HG02981 (cell line): Measurements from ENCODE around the gene RASGRF1.

Experiments
- ATAC-seq: cut with Tn5 transposase; IDR thresholded peaks from one replicate; pipeline ENCODE4 v1.9.1; 2021; ENCODE audit warnings: mild to moderate bottlenecking, moderate library complexity; ENCODE audit not compliant: unreplicated experiment

Gene RASGRF1

GRCh38 chr15:78988361-78988911 lies 102.1 kb downstream of the RASGRF1 start:
- ATAC-seq, result peak; percentile 74

GRCh38 chr15:78987556-78988360 lies 102.8 kb downstream of the RASGRF1 start:
- no peak for ATAC-seq

DNA sequence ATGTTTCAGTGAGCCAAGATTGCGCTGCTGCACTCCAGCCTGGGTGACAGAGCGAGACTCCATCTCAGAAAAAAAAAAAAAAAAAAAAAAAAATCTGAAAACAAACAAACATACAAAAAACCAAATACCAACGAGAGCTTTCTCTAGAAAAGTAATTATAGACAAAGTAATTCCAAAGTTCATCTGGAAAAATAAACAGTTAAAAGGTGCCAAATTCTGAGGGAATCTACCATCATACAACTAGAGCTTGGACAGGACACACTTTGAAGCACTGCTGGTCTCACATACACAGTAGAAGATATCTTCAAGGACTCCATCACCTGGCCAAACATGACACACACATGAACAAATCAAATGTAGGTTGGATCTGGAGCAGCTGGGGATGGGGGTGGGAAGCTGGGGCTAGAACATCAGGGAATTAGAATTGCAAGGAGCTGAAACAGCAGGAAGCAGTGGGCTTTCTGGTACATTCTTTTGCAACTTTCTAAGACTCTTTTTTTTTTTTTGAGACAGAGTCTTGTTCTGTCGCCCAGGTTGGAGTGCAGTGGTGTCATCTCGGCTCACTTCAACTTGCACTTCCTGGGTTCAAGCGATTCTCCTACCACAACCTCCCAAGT lies 104.6 kb downstream of the RASGRF1 start:
- no peak for ATAC-seq

- ATAC-seq, result no peak
Measured at GRCh38 chr15:78984041-78984440, 106.5 kb downstream of the RASGRF1 start.

- ATAC-seq, result no peak
Measured at GRCh38 chr15:78983146-78983918, 107.2 kb downstream of the RASGRF1 start.

- no peak for ATAC-seq
Measured at GRCh38 chr15:78982736-78983135, 107.8 kb downstream of the RASGRF1 start.

DNA sequence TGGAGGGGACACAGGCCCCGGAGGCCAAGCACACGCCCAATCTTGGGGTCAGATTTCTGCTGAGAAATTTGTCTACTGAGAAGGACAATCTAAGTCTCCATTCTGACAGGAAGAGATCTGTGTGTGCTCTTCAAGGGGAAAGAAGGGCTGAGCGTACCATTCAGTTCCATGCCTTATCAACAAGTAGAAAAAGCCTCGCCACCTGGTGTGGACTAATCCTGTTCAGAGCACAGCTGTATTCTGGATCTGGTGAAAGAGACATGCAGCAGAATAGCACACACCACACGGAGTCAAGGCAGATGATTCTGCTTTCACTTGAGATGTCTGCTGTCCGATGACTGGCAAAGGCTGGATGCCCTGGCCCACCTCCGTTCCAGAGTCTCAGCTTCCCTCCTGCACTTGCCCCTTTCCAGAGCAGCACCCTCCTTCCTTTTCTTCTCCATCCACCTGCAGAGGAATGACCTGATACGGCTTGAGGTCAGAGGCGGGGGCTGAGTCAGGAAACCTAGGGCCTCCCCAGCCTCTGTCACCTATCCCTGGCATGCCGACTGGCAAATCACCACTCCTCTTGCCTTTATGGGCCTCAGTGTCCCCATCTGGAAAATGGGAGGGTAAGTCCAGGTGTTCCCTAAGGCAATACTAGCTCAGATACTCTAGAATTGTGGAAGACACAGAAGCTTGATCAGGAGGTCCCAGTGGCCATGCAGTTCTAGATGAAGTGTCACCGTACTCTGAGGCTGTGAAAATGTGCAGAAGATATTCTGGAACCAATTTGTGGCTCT lies 108.9 kb downstream of the RASGRF1 start:
- no peak for ATAC-seq

GRCh38 chr15:78979456-78980320 lies 110.9 kb downstream of the RASGRF1 start:
- ATAC-seq, result no peak

DNA sequence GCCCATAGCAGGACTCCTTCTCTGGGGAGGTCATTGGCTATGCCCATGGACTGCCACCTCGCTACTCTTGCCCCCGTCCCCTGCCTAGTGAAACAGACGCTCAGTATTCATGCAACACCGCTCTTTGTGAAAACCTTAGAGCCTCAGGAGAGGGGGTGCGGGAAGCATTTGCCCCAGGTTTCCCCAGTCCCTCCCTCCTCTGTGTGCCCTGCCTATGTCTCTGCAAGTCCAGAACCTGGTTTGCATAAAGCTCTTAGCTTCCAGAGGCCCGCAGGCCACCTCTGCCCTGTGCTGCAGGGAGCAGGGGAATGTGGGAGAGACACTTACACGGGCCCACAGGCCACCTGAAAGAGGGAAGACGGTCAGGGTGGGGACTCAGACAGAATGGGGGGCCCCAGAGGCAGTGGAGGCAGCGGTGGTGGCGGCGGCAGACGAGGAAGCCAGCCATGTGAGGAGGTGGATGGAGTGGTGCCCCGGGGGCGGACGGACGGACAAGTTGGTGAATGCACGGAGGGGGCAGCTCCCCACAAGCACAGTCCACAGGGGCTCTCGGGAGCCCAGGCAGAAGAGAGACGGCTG lies 111.9 kb downstream of the RASGRF1 start:
- no peak for ATAC-seq

GRCh38 chr15:78977591-78978347 lies 112.8 kb downstream of the RASGRF1 start:
- peak; percentile 30 for ATAC-seq

DNA sequence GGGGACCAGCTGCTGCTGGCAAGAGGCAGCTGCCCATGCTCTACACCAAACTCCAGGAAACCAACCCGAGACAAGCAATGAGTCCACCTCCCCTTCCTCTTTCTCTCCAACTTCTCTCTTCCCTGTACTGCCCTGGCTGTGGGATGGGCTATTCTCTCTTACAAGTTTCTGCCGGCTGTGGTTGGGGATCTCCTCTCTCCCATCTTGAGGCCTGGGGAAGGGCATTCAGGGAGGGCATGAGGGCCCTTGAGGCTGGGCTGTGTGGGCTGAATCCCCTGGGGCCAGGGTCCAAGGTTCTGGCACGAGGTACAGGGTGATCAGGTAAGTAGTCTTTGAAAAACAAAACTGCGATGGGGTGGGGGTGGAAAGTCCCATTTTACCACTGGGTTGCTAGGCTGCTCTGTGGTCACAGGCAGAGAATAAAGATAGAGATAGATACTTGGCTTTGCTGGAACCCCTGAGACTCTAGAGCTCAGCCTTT lies 113.4 kb downstream of the RASGRF1 start:
- ATAC-seq, result peak; percentile 66

DNA sequence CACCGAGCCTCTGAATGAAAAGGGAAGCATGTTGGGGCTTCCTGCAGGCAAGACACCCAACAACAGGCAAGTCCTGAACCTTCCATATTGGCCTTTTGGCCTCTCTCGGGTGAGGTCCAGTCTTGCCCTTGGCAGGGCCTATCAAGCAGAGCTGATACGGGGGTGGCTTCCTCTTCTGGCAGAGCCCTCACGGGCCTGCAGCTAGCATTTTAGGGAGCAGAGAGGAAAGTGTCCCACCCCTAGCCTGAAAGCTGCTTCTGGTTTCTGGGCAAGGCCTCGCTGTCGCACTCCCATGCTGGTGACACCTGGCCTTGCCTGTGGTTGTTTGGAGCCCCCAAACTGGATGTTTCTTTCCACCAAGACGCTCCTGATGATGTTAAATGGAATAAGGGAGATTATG lies 113.9 kb downstream of the RASGRF1 start:
- ATAC-seq, result peak; percentile 11

DNA sequence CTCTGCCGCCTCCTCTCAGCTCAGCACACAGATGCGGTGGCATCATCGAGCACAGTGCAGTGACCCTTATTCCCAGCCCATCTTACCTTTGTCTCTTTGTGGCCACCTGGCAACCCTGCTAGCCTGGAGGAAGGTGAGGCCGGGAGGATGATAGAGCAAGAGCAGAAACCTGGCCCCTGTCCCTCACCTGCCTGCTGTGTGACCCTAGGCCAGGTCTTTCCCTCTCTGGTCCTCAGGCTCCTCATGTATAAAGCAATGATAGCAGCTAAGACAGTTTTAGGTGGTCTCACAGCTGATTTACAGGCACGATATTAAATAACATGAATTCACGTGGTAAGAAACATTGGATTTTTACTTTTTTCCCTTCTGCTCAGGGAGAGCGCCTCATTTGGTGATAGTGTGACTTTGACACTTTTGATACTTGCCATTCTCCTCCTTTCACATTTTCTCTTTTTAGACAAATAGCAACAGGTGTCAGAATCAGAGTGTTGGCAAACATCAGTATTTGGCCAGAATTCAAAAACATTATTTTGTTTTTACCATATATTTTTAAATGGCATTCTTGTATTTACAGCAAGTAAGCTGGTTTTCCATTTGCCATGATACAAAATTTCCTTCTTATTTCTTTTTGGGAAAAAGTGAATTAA lies 116.2 kb downstream of the RASGRF1 start:
- no peak for ATAC-seq

GRCh38 chr15:78969687-78970349 lies 120.8 kb downstream of the RASGRF1 start:
- no peak for ATAC-seq

DNA sequence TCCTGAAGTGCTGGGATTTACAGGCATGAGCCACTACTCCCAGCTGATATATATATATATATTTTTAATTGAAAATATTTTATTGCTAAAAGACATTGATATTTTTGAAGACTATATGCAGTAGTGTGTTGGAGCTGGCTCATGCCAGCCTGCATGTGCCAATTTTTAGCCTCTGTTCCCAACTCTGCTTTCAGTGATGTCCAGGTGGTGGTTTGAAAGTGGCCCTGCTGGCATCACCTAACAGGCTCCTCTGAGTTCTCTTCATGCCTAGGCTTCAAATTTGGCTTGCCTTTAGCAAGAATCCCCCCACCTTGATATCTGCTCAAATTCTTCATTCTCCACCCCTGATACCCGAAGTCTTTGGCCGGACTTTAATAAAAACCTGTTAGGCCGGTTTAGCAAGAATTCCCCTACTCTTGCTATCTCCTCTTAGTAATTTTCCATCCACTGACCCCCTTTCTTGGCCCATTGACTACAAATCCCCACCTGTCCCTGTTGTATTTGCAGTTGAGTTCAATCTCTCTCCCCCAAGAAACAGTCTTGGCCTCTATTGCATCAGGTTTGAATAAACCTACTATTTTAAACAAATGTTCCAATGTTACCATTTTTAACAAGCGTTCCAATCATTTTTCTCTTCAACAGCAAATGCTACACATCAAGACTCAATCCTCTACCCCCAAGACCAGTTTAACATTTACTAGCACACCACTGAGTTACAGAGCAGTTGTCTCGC lies 121.9 kb downstream of the RASGRF1 start:
- no peak for ATAC-seq

GRCh38 chr15:78968114-78968513 lies 122.5 kb downstream of the RASGRF1 start:
- ATAC-seq, result no peak

DNA sequence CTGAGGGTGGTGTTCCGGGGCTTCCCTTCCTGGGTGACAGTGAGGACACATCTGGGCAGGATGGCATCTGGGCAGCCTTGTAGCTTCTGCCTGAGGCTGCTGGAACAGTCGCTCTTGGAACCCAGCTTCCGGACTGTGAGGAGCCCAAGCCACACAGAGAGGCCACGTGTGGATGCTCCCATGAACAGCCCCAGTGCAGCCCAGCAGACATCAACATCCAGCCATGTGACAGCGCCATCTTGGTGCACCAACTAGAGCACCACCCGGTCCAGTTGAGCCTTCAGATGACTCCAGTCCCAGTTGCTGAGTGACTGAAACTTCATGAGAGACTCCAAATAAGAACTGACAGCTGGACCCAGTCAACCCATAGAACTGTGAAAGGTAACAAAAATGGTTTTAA lies 130.3 kb downstream of the RASGRF1 start:
- ATAC-seq, result no peak
